HUDEP-2 (cell line): ENCODE data around the gene ZSCAN9.
A peak's percentile ranks its signal among the peaks of the same experiment; 100 is the strongest.

Experiments used
- DNase-seq, 76 experiments: peaks; one replicate each; lab custom pipeline; 2025; ENCODE audit not compliant: unreplicated experiment in 76 of 76; lab: John Stamatoyannopoulos, UW

Gene ZSCAN9

DNA sequence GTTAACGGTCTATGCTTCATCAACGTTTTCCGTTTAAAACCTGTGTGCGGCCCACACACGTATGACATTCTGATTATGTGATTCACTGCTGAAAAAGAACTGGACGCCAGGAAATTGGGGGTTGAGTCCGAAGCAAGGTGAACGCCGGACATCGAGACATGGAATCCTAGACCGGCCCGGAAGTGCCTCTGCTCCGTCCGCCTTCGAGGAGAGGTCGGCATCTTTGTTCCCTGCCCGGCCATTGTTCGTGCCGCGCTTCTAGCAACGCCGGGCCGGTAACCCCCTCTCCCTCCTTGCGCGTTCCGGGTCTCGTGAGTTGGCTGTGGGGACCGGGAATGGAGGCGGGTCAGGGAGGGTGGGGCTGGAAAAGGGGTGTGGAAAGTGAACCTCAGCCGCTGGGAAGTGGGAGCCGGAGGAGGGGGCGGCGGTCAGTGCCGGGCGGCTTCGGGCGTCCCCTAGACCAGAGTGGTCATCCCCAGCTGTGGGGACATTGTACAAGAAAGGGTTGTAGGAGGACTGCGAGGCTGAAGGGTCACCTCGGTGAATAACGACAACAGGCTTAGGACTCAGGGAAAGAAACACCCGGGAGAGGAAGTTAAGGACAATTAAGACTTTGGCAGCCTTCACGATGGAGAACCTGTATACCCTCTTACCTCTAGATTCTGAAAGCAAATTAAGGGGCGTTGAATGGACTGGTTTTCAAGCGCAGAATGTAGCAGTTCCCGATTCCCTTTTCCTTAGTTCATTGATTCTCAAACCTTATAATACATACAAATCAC, at the start of gene ZSCAN9:
ZSCAN9 (plus strand) TSS at position 220 of the 779 bp plus-strand sequence. CDS start 1,810 bp downstream, outside the sequence.
- DNase-seq: peak in 74 of 76 experiments; percentile 37 to 96 (median 75)

DNA sequence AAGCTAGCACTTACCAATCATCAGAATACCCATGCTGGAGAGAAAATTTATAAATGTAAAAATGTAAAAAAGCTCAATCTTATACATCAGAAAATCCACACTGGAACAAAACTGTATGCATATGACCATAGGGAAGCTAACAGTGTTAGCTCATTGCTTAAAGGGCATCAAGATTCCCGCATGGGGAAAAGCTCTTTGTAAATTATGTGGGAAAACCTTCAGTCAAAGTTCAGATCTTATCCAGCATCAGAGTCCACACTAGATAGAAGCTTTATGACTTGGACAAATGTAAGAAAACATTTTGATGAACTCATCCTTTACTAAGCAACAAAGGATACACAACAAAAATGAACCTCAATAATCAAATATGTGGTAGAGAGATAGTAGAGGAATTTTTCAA, 48.7 kb upstream of the ZSCAN9 start:
- DNase-seq: no peak

DNA sequence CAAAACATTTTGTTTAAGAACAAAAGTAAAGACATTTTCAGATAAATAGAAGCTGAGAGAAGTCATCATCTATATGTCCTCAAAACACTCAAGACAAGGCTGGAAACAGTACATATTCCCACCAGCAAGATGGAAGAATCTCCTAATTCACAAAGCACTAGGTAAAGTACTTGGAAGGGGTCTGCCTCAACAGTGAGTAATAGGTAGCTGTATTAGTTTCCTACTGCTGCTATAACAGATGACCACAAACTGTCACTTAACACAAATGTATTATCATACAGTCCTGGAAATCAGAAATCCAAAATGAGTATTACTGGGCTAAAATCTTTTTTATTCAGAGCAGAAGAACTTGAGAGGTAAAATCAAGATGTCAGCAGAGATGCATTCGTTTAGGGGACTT, 42.8 kb upstream of the ZSCAN9 start:
- no peak for DNase-seq

DNA sequence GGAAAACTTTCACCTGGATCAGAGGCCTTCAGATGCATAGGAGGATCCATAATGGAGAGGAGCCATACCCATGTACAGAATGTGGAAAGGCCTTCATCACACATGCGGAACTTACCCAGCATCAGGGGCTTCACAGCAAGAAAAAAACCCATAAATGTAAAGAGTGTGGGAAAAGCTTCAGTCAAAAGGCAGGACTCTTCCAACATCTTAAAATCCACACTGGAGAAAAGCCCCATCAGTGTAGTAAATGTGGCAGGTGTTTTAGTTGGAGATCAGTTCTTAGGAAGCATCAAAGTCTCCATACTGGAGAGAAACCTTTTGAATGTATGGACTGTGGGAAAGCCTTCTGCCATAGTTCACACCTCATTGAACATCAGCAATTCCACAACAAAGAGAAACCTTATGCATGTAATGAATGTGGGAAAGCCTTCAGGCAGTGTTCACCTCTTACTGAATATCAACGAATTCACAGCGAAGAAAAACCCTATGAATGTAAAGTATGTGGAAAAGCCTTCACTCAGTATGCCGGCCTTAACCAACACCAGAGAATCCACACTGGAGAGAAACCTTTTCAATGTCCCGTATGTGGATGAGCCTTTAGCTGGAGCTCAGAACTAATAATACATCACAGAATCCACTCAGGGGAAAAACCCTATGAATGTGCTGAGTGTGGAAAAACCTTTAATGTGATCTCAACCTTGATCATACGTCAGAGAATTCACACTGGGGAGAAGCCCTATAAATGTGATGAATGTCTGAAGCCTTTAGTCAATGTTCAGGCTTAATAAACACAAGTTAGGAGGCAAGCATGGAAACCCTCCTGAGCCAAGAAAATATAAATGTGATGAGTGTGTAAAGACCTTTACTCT, 36.7 kb upstream of the ZSCAN9 start:
- no peak for DNase-seq

DNA sequence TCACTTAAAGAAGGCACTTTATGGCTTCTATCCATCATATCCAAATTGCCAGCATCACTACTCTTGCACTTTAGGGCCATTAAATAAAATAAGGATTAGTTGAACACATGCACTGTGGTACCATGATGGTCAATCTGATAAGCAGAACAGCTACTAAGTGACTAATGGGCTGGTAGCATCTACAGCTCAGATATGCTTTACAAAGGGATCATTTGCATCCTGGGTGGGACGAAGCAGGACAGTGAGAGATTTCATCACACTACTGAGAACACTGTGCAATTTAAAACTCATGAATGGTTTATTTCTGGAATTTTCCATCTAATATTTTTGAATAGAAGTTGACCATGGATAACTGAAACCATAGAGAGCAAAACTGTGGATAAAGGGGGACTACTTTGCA, 25.1 kb upstream of the ZSCAN9 start:
- DNase-seq: no peak

DNA sequence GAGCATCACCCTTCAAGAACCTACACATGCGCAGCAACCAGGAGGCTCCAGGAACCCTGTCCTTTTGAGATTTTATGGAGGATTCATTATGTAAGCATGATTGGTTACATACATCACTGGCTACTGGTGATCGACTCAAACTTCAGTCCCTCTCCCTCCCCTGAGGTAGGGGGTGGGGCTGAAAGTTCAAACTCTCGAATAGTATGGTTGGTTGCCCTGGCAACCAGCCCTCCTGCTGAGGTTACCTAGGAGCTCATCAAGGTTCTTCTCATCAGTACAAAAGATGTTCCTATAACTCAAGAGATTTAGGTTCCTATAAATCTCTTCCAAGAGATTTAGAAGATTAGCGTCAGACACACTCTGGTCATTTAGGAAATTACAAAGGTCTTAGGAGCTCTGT, 21.9 kb upstream of the ZSCAN9 start:
- no peak for DNase-seq

DNA sequence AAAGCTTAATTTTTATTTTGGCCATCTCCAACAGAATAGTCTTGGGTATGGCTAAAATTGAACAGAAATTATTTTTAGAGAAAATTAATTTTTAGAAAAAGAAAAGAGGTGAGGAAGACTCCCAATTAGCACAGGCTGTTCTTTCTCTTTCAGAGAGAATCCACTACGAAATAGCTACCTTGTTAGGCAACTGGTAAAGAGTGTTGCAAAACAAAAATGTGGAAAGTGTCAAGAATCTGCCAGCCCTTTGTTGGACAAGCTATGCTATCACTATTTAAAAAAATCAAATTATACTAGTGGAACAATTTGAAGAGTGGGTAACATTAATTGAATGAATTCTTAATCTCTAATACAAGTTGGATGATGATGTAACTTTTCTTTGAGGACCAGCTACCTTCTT, 19.2 kb upstream of the ZSCAN9 start:
- DNase-seq: no peak

DNA sequence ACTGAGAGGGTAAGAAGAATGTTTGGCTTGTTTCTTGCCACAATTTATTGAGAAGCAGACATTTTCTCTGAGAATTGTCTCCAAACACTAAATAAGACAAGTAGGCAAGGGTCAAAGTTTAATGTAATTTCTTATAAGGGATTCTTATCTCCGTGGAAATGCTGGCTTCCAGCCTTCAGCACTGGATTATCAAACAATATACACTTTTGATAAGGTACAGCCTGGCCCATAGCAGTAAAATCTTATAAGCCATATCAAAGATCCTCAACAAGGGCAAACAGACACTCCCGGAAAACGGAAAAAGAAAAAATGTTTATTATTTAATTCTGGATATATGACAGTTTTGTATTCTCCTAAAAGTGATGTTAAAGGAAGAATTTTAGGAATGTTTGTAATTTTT, 18.5 kb upstream of the ZSCAN9 start:
- no peak for DNase-seq

DNA sequence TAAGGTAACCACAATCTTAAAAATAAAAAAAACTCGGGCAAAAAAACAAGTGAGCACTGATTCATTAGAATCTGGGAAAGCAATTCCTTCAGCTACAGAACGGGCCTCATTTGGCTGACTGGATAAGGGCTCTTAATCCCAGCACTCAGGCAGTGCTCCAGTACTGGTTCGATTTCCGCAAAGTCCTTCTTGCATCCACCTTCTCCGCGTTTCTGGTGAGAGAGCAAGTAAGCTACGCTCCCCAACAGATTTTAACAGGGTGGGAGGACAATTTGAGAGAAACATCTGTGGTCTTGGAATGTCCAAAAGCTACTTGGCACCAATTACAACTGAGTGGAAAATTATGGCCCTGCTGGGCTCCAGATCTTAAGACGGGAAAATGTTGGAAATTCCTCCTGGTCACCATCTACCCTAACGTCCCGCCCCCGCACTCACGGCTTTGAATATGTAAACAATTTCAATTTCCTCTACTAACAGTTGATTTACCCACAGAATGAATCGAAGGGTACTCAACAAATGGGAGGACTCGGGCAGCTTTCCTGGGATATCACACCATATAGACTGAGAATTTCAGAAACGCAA, 18.1 kb upstream of the ZSCAN9 start:
- DNase-seq: no peak

DNA sequence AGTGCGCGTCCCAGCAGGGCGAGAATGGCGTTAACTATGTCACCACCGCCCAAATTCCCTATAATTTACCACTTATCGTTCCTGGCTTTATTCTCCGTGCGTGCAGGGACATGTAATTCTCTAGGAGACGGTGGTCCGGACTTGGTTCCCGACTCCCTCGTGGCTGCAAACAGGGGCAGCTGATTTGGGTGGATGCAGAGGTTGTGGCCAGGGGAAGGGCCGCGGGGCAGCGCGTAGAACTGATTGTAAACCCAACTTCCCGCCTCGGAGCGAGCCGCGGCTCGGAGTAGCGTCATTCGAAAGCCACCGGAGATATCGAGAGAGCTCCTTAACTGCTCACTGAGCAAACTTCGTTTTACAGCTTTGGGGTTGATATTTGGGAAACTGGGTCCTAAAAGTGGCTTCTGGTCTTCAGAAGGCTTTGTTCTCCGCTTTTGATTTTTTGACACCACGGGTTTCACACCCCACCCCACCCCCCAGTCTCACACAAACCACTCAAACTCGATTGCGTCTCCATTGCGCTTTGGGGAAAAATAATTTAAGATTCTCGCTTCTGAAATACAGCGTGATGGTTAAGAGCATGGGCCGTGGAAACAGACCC, 17.5 kb upstream of the ZSCAN9 start:
- DNase-seq: peak in 47 of 76 experiments; percentile 11 to 62 (median 36)

DNA sequence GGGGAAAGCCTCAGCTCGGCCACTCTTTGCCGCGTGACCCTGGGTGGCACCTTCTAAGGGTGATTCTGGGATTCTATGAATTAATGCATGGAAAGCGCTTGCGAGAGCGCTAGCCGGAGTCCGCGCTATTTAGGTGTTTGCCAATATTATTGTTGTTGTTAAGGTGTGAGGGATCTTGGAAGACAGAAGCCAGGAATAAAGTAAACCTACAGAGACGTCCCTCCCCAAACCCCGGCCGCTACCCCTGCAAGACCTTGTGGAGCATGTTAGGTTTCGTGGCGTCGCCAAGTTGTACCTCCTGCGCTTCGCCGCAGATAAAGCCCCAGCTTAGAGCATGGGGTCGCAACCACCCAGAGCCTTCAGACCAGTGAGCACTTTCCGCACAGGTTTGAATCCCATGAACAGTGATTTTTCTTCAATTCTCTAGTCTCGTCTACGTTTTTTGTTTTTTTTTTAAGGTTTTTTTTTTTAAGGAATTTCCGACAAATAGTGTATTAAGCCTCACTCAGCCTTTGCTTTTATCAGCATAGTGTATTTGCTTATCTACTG, 16.9 kb upstream of the ZSCAN9 start:
- peak in 22 of 76 experiments; percentile 11 to 62 (median 26) for DNase-seq

DNA sequence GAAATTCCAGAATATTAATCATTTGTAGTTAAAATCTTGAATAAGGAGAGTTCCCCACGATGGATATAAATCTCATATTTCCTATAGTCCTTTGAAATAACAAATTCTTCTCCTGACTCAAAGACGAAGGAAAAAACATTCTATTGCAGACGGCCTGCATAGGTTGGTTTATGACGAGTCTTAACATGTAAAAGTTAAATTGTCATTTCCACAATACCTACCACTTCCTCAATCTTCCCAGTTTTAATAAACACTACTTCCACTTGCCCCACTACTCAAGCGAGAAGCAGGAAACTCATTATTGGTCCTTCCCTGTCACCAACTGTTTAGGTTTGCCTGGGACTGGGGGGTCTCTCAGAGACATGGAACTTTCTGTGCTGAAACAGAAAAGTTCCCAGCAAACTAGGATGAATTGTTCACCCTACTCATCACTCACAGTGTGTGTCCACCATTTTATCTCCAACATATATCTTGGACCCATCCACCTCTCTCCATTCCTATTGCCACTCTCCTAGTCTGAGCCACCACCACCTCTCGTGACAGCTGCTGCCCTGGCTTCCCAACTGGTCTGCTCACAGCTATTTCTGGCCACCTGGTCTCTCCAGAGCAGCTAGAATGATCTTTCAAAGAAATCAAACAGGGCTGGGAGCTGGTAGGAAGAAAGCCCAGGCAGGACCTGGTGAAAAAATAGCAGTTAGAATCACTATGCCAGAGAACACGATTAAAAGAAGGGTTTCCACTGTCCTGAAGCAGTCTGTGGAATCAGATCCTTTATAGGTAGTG, 15.1 kb upstream of the ZSCAN9 start:
- no peak for DNase-seq

DNA sequence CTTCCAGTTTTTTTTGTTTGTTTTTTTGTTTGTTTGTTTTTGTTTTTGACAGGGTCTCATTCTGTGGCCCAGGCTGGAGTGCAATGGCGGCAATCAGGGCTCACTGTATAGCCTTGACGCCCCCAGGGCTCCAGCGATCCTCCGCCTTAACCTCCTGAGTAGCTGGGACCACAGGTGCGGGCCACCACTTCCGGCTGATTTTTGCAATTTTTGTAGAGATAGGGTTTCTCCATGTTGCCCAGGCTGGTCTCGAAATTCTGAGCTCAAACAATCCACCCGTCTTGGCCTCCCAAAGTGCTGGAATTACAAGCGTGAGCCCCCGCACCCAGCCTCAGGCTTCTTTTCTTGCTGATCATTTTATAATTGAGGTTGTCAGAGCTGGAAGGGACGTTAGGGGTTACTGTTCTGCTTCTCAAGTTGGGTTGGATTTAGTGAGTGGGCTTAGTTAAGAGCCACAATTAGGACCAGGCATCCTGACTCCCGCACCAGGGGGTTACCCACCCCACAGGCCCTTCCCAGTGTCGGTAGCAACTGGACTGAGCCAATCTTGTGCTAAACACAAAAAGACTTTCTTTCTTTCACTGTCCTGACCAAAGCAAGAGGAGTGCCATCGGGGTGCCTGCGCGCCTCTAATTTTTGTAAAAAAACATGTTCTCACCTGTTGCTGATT, 13.1 kb upstream of the ZSCAN9 start:
- DNase-seq: peak in 11 of 76 experiments; percentile 17 to 84 (median 53)

DNA sequence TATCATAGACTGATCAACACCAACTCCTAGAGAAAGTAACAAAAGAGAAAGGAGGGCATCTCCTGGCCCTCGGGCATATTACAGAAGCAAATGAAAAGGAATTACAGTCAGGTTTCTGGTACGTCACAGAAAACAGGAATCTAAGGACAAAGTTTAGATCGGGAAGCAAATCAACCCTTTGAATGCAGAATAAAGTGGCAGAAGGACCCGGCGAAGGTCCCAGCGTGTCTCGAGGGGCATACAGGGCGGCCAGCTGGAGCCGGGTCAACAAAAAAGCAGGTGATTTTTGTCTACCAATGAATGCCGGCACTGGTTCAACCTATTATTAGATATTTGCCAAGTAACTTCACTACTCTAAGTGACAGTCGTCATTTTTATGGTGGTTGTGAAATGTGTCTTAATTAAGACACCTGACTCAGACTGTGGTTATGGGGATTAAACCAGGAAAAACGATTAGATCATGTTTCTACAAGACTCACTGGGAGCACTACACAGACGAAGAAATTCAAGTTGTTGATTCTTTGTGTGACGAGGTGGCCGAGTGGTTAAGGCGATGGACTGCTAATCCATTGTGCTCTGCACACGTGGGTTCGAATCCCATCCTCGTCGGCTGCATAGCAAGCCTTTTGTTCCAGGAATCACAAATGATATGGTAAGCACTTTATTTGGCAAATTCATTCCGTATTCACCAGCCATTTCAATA, 12.4 kb upstream of the ZSCAN9 start:
- DNase-seq: peak; percentile 63 to 98 (median 90)

DNA sequence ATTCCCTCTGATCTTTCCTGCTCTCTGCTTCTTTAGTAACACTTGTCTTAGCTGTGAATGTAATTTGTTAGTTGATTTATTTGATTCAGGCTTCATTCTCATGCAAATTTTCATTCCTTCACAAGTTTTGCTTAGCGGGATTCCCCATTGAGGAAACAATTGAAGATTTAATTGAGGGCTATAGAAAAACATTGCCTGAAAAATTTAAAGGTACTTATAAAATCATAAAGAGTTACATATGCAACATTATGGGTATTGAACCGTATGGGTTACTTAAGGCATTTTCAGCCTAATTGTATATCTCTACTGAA, 11.9 kb upstream of the ZSCAN9 start:
- no peak for DNase-seq

DNA sequence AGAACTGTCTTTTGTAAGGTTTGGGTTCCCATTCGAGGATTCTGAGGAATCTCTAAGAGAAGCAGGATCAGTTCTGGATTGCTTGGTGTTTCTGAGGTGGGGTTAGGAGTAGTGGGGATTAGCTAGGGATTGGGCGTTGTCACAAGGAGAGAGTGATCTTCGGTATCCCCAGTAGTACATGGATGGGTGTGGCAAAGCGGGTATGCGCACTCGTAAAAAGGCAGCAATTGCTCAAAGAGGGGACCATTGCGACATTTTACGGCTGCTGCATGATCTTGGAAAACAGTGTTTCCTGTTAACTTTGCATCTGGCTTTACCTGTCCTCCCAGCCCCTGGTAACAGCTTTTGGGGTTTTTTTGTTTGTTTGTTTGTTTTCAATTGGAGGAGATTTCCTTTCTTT, 9.7 kb upstream of the ZSCAN9 start:
- DNase-seq: peak in 4 of 76 experiments; percentile 15 to 41 (median 30)

DNA sequence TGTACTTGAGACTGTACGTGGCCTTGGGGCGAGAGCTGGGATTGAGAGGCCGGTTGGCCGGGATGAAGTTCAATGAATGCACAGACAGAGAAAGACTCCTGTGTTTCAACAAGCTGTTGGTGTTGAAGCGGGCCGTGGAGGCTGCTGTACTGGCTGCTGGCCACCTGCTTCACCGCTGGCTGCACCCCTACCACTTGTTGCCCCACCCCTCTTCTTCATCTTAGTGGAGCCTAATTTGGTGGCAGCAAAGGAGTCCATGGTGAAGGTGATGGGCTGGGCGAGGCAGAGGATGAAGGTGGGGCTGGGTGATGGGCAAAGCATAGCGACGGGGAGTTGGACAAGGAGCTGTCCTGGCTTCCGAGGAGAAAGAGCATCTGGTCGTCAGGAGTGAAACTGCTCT, 7.2 kb upstream of the ZSCAN9 start:
- DNase-seq: no peak

DNA sequence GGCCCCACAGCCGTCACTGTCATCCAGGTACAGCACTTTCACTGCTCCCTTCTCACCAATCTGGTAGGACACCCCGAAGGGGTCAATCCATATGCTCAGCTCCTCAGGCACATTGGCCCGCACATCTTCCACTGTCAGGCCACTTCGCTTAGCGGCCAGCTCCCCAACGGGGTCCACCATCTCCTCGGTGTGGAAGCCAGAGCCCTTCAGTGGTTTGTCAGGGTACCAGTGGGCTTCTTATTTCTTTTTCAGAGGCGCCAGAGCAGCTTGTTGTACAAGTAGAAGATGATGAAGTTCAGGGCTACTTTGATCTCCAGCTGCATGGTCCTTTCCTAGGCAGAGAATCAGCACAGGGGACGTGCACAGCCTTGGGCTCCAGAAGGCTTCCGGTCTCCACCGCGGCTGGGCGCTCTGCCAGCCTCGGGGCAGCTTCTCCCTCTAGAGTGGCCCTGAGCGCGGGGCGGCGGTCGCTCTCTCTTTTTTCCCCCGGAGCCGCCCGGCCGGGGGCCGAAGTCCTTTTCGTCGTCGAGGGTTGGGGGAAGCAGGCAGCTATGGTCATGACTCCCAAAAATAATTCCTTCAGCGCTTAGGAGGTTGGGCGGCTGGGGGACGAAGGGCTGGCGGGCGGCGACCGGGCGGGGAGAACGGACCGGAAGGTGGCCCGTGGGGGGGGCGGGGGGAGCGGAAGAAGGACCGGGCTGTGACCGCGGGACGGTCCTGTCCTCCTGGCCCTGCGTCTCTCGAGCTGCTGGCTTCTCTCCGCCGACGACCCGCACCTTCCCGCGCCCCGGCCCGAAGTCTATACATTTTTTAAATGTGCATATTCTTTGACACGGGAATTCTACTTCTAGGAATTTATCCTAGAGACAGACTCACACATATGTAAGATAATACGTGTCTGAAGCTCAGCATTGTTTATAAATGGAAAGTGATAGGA, 6.5 kb upstream of the ZSCAN9 start:
- DNase-seq: peak in 72 of 76 experiments; percentile 31 to 90 (median 72)
